ENCODE data around the gene BEAN1.

DNA sequence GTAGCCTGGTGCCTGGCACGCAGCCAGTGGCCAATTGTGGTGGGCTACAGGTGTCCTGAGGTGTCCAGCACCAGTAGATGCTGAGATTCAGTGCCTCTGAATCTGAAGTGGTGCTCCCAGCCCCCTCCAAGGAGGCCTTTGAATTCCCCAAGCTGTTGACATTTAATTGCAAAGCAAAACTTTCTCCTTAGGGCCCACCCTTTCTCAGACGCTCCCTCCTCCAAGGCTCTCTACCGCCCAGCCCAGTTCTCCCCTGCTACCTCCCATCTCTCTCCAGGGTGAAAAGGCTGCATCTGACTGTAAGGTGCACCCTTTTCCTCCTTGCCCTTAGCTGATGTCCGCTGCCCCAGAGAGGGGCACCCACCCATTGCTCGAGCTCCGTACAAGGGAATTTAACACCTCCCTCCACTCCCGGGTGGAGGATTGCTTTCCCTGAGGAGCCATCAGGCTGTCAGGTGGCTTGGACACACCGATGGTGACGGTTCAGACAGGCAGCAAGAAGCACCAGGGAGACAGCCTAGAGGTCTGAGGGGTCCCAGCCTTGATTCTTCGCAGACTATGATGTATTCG, 1.7 kb downstream of the BEAN1 start:
- TF ChIP-seq EZH2 (IDR thresholded peaks at IDR 0.05; ENCODE audit: borderline replicate concordance, low read depth, low read length, severe bottlenecking), result no peak
- TF ChIP-seq, protein P1, sequence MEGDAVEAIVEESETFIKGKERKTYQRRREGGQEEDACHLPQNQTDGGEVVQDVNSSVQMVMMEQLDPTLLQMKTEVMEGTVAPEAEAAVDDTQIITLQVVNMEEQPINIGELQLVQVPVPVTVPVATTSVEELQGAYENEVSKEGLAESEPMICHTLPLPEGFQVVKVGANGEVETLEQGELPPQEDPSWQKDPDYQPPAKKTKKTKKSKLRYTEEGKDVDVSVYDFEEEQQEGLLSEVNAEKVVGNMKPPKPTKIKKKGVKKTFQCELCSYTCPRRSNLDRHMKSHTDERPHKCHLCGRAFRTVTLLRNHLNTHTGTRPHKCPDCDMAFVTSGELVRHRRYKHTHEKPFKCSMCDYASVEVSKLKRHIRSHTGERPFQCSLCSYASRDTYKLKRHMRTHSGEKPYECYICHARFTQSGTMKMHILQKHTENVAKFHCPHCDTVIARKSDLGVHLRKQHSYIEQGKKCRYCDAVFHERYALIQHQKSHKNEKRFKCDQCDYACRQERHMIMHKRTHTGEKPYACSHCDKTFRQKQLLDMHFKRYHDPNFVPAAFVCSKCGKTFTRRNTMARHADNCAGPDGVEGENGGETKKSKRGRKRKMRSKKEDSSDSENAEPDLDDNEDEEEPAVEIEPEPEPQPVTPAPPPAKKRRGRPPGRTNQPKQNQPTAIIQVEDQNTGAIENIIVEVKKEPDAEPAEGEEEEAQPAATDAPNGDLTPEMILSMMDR (IDR thresholded peaks at IDR 0.05; ENCODE audit: borderline replicate concordance, extremely low read depth, low read length, poor library complexity, severe bottlenecking), result no peak
